GM18519 (cell line): ENCODE results near the gene MRPS27.
A peak's percentile ranks its signal among the peaks of the same experiment; 100 is the strongest.

ENCODE experiments used
- ATAC-seq: cut with Tn5 transposase; IDR thresholded peaks from one replicate; pipeline ENCODE4 v1.9.1; 2021; ENCODE audit warnings: mild to moderate bottlenecking, moderate library complexity; ENCODE audit not compliant: unreplicated experiment, low FRiP score

MRPS27 gene

DNA sequence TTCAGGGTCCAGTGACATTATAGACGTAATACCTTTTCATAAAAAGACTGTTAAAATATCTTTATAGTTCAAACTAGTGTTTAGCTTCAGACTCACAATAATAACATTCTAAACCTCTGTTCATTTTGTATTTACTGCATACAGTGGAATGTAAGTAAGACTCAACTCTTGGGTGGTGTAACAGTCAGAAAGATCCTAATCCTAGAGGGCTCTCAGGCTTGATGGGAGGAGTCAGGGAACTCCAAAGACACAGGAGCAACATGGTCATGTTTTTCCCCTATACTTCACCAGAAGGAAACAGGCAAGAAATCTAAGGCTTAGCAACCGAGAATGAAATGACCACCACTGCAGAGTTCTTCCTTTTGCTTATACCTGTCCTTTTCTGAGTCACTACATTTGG is 82.6 kb downstream of the MRPS27 start:
- no peak for ATAC-seq

DNA sequence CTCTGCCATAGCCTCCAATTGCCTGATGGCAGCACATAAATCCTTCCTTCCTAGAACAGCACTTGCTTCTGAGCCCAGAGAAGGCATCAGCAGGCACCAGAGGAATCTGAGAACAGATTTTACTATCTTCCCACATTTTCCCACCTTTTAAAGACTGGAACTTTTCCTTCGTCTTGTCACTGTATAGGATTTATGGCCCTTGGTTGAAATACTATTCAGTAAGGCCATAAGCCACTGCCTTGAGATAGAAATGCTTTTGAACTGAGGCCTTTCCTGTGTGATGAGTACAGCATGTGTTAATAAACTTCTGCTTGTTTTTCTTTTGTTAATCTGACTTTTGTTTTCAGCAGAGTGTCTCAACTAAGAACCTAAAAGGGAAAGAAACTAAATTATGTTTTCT is 84.3 kb downstream of the MRPS27 start:
- no peak for ATAC-seq

DNA sequence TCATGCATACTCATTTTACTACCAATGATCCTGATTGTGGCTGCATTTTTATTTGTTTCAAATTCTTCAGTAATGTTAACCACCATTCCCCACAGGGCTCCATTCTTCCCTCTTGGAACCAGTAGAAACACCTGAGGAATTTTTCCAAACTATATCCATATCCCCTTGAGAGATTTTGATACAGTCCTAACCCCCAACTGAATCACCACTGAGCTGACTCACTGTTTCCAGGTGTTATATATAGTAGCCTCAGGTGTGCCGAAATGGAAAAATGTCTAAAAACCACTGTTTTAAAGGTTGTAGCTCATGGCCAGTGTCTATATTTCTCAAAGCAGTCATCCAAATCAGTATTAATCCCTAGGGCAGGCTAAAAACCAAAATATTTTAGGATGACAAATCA is 85.2 kb downstream of the MRPS27 start:
- ATAC-seq, result no peak

DNA sequence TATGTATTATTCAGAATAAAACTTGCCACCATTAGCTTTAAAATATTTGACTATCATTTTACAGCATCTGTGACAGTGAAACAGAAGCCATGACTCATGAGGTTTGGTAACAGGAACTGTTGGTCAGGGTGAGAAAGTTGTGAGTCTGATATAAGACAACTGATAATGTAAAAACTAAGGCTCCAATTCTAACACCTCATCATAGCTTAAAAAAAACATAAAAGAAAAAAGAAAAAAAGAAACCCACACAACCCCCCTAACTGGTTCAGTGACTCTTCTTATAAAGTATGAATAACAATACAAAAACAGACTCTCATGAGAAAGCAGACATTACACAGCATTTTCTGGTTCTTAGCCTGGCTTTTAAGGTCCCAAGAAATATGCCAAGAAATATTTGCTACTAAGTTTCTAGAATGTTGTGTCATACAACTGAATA is 85.8 kb downstream of the MRPS27 start:
- peak; percentile 72 for ATAC-seq

DNA sequence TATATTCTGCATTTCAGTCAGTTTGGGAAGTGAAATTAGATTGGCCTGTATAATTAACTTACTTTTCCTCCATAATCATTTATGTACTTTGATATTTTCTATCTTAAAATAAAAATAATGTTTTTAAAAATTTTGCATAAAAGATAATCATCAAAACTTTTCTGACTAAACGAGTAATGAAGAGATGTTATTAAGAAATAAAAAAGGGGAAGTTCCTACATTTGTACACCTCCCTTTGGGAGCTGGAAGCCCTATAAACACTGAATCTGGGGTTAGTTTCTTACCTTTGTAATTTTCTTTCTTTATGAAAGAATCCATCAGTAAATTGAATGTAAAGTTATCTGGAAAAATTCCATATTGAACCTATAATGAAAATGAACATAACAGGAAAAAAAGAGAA is 86.2 kb downstream of the MRPS27 start:
- ATAC-seq, result no peak

DNA sequence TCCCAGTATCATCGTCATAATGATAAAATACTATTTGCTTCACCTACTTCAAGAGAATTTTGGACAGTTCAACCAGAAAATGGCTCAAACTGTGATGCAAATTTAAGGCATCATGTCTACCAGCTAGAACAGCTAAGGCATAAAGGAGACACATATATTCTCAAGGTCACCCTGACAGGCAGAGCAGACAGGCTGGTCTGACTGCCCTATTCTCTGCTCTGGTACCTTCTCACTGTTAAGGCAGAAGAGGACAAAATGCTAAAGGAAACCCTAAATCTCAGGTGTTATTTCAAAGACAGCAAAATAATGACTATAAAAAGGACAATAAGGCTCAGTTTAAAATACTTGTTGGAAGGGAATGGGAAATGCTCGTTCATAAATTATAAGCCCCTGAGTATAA is 87.2 kb downstream of the MRPS27 start:
- ATAC-seq, result no peak

DNA sequence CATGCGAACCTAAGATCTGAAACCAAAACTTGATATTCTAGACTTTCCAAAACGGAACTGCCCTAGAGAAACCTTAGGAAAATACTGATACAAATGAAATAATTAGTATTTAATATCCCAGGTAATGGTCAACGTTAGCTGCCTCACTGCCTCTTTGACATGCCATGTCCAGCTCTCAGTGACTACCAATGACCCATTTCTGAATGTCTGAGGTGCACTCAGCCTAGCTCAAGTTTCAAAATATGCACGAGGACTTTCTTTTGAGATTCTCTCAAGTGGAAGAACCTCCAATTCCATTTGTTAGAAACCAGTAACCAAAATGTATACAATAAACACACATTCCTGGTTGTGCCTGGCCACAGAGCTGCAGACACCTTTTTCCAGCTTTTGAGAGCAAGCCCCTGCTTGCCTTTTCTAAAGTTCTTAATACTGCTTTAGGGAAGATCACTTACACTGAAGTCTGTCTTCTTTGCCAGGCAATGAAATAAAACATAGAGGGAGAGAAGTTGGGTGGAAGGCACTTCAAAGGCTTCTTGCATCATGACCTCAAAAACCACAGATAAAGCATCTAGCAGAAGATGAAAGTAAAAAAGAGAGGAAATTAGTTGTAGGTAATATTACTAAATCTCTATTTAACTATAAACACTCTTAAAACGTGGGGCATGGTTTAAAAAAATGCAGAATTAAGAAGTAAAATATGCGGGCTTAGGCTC is 87.9 kb downstream of the MRPS27 start:
- ATAC-seq, result no peak

DNA sequence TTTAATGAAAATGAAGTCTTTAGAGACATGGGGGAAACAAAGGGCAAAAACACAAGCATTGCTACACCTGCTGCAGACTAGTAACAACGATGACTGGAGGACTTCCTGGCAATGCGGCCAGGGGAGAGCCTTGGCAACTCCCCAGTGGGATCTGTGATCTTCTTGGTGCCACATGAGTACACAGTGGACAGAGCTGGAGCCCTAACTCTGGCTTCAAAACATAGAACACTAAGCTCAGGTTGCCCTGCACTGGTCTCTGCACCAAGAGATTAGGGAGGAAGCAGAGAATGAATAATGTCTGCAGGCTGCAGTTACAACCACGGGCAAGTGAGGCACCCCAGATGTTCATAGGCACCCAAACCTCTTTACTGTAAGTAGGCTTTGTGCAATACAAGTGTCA is 91.1 kb downstream of the MRPS27 start:
- ATAC-seq, result no peak

DNA sequence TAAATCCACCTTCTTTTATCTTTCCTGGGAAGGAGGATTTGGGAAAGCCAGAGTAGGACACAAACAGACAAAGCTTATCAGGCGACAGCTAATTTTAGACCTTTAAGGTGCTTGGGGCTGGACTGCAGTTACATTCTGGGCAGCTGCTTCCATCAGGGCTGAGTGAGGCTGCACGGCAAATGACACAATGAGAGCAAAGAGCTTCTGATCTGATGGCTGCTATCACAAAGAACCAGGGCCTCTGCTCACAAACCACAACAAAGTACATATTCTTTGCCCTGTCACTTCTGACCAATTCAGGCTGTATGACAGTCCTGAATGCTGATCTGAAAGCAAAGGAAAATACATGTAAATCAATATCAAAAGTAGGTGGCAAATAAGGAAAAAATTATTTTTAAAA is 93.1 kb downstream of the MRPS27 start:
- no peak for ATAC-seq

DNA sequence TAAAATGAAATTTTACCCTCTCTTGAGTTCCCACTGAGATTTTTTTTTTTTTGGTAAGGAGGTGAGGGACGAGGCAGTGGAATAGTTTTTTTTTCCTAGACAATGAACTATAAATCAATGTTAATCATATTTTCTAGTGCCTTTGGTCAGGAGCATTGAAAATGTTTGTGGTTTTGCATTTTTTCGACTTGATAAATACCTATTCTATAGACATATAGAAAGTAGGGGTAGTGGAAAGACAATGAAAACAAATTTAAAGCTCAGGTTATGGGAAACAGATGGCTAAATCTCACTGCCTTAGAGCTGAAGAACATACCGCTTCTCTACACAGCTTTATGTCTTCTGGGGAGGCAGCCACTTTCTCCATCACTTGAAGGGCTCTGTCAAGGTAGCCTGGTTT is 94.3 kb downstream of the MRPS27 start:
- ATAC-seq, result no peak

DNA sequence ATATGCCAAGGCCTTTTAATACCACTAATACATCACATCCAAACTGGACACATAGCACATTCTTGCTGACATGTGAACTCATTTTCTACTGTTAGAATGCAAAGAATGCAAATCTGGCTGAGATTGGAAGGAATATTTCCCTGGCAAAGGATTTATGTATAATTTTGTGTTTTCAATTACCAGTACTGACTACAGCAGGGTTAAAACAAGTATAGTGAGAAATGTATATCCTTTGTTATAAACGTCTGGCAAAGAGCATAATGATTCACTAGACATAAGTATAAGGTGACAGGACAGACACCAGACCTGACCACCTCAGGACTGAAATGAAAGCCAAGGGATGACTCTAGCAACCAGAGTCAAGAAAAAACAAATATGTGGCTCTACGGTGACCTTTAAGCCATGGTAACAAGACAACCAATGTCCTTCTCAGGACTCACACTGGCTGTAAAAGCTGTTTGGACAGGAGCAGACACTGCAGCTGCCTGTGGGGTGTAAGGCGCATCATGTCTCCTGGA is 95.0 kb downstream of the MRPS27 start:
- no peak for ATAC-seq

DNA sequence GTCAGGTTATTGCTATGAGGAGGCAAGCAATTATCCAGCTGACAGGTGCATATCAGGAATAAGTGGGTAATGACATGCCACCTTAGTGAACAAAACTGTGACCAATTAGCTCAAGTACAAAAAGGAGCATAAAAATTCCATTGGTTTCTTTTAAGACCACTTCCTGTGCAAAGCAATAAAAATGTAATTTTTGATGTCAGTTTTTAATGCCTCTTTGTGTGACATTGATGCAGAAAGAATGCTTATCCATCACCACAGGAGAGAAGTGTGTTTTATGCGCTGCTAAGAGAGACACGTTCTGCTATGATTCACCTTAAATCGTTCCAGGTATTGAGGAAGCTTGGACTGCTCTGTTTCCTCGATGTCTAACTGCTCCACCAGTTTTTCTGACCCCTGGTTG is 96.7 kb downstream of the MRPS27 start:
- ATAC-seq, result no peak

DNA sequence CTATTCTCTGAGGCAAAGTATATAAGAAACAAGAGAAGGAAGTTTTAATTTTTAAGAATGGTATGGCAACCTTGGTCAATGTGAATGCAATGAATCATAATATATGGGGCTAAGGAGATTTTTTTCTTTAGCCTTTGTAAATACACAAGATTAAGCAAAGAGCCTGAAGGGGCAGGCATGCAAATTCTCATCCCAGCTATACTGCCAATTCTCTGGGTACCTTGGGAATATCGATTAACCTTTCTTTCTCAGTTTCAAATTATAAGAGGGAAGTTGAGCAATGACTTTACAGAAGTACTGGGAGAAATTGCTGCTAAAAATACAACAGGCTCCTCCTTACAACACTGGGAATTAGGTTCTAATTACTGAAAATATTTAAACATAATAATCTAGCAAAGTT is 97.5 kb downstream of the MRPS27 start:
- ATAC-seq, result no peak

DNA sequence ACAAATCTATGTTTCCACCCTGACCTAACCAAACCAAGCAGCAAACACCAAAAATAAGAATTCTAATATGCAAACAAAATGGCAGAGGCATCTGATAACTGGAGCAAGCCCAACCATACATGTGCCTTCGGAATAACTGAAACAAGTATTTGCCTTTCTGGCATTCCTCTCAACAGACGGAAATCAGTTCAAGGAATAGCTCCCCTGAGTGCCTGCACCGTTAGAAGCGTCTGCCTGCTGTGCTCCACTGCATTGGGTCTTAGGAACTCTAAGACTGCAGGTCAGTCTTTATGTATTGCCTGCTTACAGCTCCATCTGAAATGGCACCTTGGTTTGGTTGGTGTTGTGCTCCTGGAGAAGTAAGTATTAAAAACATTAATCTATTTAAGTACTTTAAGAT is 98.5 kb downstream of the MRPS27 start:
- ATAC-seq, result no peak

DNA sequence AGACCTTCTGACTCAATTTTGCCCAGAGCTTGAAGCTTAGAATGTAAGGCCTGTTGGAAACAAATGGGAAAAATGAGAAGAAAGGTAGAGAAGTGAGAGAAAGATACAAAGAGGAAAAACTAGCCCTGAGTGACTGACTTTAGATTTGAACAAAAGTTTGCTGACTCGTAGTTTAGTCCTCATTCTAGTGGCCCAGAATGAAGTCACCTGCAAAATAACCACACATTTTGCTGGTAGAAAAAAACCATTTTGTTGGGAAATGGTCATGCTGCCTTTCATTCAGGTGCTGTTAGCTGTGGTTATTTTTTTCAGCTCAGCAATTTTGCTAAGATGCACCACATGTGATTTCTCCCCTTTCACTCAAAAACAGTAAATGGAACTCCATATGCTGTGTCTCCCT is 98.9 kb downstream of the MRPS27 start:
- ATAC-seq, result no peak

DNA sequence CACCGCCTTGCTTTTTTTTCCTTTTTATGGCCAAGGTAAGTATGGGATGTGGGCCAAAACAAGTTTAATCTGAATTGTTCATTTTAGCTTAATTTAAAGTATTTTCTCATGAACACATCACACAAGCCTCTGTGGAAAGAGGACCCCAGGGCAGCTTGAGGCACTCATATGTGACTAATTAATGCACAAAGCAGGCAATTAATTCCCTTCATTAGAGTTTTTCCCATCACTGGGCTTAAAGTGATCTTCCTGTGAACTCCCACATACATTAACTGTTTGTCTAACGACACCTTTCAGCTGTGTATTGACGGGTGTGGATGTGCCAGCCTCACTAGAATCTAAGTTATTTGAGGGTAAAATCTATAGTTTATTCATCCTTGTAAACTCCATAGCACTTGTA is 103.3 kb downstream of the MRPS27 start:
- ATAC-seq, result no peak

DNA sequence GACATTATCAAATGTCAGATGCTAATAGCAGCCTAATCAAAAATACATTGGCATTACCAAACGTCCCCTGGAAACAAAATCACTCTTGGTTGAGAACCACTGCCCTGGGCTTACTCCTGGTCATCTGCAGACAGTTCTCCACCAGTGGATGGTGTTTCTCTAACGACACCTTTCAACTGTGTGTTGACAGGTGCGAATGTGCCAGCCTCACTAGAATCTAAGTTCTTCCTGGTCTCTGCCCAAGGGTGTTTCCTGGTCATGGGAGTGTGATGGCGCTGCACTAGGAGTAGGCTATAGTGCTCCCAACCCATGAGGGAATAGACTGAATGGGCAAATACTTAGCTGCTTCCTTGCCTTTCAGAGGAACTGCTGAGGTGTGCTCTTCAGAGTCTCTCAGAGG is 105.9 kb downstream of the MRPS27 start:
- no peak for ATAC-seq

DNA sequence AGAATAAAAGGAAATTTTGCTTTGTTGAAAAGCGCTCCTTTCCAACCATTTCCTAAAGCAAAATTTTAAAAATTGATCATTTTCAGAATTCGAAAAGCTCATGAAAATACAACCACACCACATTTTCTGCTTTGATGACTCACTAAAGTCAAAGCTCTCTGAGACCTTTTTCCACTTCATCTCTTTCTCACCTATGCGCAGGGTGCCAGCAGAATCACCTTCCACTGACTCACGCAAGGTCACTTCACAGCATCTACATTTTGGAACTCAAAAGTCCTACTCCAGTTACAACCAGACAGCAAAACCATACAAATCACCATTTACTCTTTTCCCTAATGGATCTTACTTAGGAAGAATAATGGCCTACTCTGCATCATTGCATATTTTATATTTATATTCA is 106.6 kb downstream of the MRPS27 start:
- ATAC-seq, result no peak

DNA sequence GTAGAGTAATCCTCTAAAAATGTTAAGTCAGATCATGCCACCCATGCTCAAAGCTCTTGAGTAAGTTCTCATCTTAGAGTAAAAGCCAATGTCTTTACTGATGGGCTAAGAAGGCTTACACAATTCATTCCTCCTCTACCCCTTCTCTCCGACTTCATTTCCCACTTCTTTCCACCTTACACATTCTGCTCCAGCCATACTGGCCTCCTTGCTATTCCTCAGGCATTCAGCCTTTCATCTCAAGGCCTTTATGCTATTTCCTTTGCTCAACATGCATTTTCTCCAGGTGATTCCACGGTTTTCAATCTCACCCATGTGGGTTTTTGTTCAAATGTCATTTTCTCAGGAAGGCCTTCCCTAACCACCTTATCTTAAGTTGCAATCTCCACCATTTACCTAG is 107.9 kb downstream of the MRPS27 start:
- no peak for ATAC-seq

DNA sequence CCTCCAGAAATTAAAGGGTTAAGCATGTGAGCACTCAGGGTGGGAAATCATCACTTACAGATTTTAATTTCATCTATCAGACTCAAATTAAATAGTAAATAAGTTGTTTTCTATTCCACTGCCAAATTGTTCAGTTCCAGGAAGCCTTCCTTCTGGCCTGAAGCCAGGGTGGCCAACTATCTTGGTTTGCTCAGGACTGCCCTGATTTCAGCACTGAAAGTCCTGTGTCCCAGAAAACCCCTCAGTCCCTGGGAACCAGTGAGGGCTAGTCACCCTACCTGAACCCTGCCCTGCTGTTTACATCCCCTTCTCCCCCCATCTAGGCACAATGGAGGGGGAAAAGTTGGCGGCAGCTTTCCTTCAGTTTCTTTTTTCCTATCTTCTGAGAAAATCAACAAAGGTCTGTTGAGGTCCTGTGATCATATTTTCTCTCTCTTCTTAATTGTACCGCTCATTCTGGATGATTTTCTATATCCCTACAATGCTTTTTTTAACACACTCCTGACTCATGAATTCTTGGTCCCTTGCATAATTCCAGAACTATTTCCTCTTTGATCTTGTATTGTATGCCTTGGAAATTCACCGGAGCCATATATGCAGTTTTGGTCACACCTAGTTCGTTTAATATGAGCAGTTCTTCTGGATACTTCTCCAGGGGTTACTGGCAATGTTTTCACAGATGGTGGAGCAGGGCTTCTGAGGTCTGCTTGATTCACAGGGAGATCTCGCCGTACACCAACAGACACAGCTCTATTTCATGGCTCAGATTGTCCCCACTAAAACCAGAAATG is 109.0 kb downstream of the MRPS27 start:
- ATAC-seq, result no peak

DNA sequence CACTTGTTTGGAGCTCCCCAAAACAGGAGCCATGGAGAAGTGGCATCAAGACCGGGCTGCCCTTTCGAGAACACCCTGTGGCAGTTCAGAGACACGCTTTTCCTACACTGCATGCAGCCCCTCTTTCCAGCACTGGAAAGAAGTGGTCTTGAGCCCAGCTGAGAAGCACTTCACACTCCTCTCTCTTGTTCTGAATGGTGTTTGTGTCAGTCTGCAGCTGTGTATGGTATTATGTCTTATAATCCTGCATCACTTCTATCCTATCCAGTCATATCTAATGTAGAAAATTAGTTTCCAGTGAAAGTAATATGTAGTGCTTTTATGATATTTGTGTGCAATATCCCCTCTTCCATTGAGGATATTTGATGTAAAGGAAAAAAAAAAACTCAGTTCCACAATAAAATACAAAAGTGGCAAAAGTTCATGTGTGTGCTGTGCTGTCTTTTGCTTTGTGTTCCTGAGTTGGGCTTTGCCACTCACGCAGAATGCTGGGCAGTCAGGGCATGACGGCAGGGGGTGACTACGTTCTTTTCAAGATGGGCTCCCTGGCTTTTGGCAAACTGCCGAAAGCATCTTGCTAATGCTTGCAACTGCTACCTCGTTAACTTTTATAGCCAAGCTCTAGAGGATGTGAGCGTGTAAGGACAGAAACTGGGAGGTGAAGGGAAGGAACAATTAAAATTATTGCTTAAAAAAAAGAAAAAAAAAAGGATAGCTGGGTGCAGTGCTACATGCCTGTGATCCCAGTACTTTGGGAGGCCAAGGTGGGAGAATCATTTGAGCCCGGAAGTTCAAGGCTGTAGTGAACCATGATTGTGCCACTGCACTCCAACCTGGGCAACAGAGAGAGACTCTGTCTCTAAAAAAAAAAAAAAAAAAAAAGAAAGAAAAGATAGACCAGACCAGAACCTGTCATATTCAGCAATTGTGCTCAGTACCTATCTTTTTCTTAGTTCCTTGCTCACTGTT is 110.6 kb downstream of the MRPS27 start:
- ATAC-seq, result no peak
